Sigmoid colon (tissue), 3 donors: ENCODE results near the gene CNOT6.

Source experiments
- CTCF ChIP-seq, 4 experiments: fragments of 450-650 bp in 3 of 4; fragments of 200-600 bp in 1 of 4; IDR thresholded peaks; one replicate each; pipeline ENCODE4 v1.5.1; 2016 to 2019; ENCODE audit warnings: antibody characterized with exemption in 4 of 4, mild to moderate bottlenecking in 3 of 4, moderate library complexity in 2 of 4
- POLR2A ChIP-seq, 2 donors: fragments of 450-650 bp; IDR thresholded peaks; one replicate each; pipeline ENCODE4 v1.6.1; 2016; ENCODE audit warnings: antibody characterized with exemption in 2 of 2, mild to moderate bottlenecking in 2 of 2, moderate library complexity in 2 of 2

DNA sequence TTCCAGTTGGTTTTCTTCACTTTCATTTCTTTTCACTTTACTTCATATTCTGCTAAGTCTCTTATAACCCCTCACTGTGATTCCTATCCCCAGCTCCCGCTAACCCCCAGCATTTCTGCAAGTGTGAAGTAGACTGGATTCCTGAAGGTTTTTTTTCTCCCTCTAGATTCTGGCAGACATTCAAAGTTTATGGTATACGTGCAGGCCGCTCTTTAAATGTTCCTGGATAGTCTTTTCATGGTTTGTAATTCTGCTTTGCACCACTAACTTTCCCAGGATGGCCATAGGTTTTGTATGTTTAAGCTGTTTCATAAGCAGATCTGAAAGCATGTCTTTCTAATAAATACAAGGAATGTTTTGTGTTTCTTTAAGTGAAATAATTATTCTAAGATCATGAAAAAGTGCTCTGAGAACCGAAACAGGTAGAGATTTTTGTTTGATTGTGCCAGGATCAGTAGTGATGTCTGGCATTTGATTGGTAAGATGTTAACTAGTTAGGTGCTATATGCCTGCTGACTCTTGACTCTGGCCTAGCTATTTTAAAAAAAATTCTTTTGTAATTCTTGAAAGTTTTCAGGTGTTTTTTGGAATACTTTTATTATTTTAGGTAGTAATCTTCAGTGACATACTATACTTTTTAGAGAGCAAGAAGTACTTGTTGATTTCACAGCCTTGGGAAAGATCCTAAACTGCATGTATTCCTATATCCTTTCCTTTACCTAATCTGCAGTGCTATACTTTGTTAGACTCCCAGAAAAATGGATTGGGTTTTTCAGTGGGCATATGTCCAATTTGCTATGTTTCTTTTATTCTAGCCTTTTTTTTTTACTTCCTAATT lies 29.7 kb downstream of the CNOT6 start:
- TF ChIP-seq CTCF (IDR thresholded peaks at IDR 0.05) (no peak), POLR2A (IDR thresholded peaks at IDR 0.05) (no peak)
